ENCODE data around the gene HLA-DMA.

- TF ChIP-seq, protein P1, sequence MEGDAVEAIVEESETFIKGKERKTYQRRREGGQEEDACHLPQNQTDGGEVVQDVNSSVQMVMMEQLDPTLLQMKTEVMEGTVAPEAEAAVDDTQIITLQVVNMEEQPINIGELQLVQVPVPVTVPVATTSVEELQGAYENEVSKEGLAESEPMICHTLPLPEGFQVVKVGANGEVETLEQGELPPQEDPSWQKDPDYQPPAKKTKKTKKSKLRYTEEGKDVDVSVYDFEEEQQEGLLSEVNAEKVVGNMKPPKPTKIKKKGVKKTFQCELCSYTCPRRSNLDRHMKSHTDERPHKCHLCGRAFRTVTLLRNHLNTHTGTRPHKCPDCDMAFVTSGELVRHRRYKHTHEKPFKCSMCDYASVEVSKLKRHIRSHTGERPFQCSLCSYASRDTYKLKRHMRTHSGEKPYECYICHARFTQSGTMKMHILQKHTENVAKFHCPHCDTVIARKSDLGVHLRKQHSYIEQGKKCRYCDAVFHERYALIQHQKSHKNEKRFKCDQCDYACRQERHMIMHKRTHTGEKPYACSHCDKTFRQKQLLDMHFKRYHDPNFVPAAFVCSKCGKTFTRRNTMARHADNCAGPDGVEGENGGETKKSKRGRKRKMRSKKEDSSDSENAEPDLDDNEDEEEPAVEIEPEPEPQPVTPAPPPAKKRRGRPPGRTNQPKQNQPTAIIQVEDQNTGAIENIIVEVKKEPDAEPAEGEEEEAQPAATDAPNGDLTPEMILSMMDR (conservative IDR thresholded peaks at IDR 0.05), result no peak
- no peak for TF ChIP-seq EZH2 (IDR thresholded peaks at IDR 0.05; ENCODE audit: low read depth)
Measured at GRCh38 chr6:32977272-32977952, 24.5 kb upstream of the HLA-DMA start.

All from PC-9 (cell line).